ENCODE data around the gene OR52E4.

OR52E4 gene

DNA sequence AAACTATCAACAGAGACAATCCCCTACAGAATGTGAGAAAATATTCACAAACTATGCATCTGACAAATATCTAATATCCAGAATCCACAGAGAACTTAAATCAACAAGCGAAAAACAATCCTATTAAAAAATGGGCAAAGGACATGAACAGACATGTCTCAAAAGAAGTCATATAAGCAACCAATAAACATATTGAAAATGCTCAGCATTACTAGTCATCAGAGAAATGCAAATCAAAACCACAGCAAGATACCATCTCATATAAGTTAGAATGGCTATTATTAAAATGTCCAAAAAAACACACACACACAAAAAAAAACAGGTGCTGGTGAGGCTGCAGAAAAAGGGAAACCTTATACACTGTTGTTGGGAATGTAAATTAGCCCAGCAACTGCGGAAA is 14.6 kb upstream of the OR52E4 start:
- no peak for FAIRE-seq
- no peak for TF ChIP-seq PAX5 (IDR thresholded peaks at IDR 0.05; ENCODE audit: insufficient read depth, low read length, severe bottlenecking)
- DNase-seq (ENCODE audit: insufficient read length, low spot score): no peak

DNA sequence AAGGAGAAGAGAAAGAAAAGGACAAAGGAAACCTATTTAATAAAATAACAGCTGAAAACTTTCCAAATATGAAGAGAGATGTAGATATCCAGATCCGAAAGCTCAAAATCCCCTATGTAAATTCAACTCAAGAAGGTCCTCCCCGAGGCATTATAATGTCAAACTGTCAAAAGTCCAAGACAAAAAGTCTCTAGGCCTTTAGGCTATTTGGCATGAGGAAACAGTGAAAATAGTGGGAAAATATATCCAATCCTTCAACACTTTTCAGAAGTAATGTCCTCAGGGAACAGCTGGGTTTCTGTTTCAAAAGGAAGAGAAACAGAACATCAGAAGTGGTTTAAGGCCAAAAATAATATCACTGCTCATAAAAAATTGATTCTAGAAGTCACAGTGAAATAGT is 1.9 kb upstream of the OR52E4 start:
- FAIRE-seq (no peak), DNase-seq (ENCODE audit: insufficient read length, low spot score) (no peak)
- TF ChIP-seq SPI1 (IDR thresholded peaks at IDR 0.05; ENCODE audit: low read depth, low read length) (no peak), TAF1 (IDR thresholded peaks at IDR 0.05; ENCODE audit: low read depth, low read length) (no peak), PAX5 (IDR thresholded peaks at IDR 0.05; ENCODE audit: insufficient read depth, low read length, severe bottlenecking) (no peak), POU2F2 (IDR thresholded peaks at IDR 0.05; ENCODE audit: low read depth, low read length) (no peak), POLR2AphosphoS5 (IDR thresholded peaks at IDR 0.05; ENCODE audit: low read depth, low read length) (no peak), POLR2A (IDR thresholded peaks at IDR 0.05; ENCODE audit: low read depth, low read length) (no peak)

DNA sequence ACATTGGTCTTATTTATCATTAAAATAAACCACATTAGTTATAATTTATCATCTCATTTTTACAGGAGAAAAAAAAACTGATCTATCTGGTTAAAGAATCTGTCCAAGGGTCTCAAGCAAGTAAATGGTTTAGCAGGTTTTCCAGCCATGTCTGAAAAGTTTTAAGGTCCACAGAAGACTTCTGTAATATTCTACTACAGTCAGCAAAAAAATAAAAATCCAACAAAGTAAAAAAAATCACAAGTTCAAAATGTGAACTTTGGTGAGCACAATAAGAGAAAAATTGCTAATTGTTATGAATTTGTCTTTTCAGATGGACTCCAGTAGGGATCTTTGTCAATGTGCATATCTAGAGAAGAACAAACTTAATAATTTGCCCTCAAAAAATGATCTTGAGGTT is 1.3 kb downstream of the OR52E4 start:
- FAIRE-seq (no peak), DNase-seq (ENCODE audit: insufficient read length, low spot score) (no peak)
- no peak for TF ChIP-seq PAX5 (IDR thresholded peaks at IDR 0.05; ENCODE audit: insufficient read depth, low read length, severe bottlenecking)
- TF ChIP-seq POLR2A (IDR thresholded peaks at IDR 0.05; ENCODE audit: low read depth, low read length): no peak
- no peak for TF ChIP-seq SPI1 (IDR thresholded peaks at IDR 0.05; ENCODE audit: low read depth, low read length)

DNA sequence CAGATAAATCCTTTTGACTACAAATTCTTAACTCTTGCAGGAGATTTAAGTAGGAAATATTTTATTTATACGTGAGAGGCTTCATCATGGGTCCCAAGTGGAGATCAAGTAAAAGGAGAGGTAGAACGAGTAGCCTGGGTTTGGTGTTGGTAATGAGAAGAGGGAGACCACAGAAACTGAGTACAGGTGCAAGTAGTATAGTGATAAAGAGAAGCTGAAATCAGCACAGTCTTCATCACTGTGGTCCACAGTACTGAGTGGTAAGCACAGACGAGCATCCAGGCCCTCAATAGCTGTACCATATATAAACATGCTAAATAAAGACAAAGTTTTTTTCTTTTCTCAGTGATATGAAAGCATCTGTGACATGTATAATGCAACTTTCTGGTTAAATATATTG is 6.7 kb downstream of the OR52E4 start:
- FAIRE-seq (no peak), DNase-seq (ENCODE audit: insufficient read length, low spot score) (no peak)
- no peak for TF ChIP-seq PAX5 (IDR thresholded peaks at IDR 0.05; ENCODE audit: insufficient read depth, low read length, severe bottlenecking)
- TF ChIP-seq SPI1 (IDR thresholded peaks at IDR 0.05; ENCODE audit: low read depth, low read length): no peak
- TF ChIP-seq TAF1 (IDR thresholded peaks at IDR 0.05; ENCODE audit: low read depth, low read length): no peak
- TF ChIP-seq POLR2AphosphoS5 (IDR thresholded peaks at IDR 0.05; ENCODE audit: low read depth, low read length): no peak
- TF ChIP-seq POLR2A (IDR thresholded peaks at IDR 0.05; ENCODE audit: low read depth, low read length): no peak
- TF ChIP-seq POU2F2 (IDR thresholded peaks at IDR 0.05; ENCODE audit: low read depth, low read length): no peak

DNA sequence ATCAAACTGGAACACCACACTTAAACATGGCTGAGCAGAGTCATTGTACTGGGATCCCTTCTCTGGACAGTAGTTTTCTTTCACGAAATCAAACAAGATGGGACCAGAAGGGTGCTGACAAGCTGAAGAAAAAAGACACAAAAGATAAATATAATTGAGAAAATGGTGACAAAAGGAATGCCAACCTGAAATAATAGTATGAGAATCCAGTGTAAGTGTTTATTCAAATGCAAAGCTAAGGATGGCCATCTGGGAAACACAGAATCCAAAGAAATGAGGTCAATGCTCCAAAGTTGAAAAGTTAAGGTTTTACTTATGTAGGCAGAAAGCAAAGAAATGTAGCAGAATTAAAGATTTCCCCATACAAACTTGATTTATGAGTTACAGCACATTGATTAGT is 7.2 kb downstream of the OR52E4 start:
- FAIRE-seq (no peak), DNase-seq (ENCODE audit: insufficient read length, low spot score) (no peak)
- TF ChIP-seq POU2F2 (IDR thresholded peaks at IDR 0.05; ENCODE audit: low read depth, low read length) (no peak), PAX5 (IDR thresholded peaks at IDR 0.05; ENCODE audit: insufficient read depth, low read length, severe bottlenecking) (no peak), SPI1 (IDR thresholded peaks at IDR 0.05; ENCODE audit: low read depth, low read length) (no peak), POLR2AphosphoS5 (IDR thresholded peaks at IDR 0.05; ENCODE audit: low read depth, low read length) (no peak), POLR2A (IDR thresholded peaks at IDR 0.05; ENCODE audit: low read depth, low read length) (no peak), TAF1 (IDR thresholded peaks at IDR 0.05; ENCODE audit: low read depth, low read length) (no peak)

DNA sequence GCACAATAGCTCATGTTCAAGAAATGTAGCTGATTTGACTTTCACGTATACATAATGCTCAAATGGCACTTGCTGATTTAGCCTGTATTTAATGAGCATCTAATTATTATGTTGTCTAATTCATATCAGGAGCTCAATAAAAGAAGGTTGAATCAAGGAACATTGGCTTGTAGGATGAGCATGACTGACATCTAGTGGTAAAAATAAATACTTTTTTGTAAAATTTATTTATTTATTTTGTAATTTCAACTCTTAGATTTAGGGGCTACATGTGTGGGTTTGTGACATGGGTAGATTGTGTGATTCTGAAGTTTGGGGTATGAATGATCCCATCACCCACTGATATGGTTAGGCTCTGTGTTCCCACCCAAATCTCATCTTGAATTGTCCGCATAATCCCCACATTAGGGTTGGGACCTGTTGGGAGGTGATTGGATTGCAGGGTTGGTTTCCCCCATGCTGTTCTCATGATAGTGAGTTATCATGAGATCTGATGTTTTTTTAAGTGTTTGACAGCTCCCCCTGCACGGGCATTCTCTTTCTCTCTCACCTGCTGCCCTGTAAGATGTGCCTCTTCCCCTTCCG is 10.9 kb downstream of the OR52E4 start:
- TF ChIP-seq POLR2AphosphoS5 (IDR thresholded peaks at IDR 0.05; ENCODE audit: low read depth, low read length) (no peak), POLR2A (IDR thresholded peaks at IDR 0.05; ENCODE audit: low read depth, low read length) (no peak), POU2F2 (IDR thresholded peaks at IDR 0.05; ENCODE audit: low read depth, low read length) (no peak), SPI1 (IDR thresholded peaks at IDR 0.05; ENCODE audit: low read depth, low read length) (no peak), PAX5 (IDR thresholded peaks at IDR 0.05; ENCODE audit: insufficient read depth, low read length, severe bottlenecking) (no peak), TAF1 (IDR thresholded peaks at IDR 0.05; ENCODE audit: low read depth, low read length) (no peak)
- FAIRE-seq (no peak), DNase-seq (ENCODE audit: insufficient read length, low spot score) (no peak)

DNA sequence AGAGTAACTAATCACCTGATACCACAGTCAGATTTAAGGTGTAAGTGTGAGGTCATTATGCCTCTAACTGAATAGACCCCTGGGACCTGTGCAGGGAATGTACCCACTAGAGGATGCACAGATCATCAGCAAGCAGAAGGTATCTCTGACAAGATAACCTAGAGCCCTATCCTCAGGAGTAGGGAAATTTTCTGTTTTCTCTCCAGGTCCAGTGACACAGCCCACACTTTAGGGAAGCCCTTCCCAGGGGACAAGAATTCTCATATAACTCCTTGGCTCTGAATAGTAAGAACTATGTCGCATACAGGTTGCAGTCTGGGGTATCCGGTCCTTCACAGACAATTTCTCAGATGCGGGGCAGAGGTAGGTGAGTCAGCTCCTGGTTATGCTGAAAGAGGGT is 12.5 kb downstream of the OR52E4 start, which contains the start of gene OR52E5:
Gene OR52E5, plus strand, starts transcription at position 301 of the 400 bp plus-strand sequence. CDS start 7,569 bp downstream, outside the sequence.
- FAIRE-seq (no peak), DNase-seq (ENCODE audit: insufficient read length, low spot score) (no peak)
- TF ChIP-seq SPI1 (IDR thresholded peaks at IDR 0.05; ENCODE audit: low read depth, low read length): no peak
- TF ChIP-seq POU2F2 (IDR thresholded peaks at IDR 0.05; ENCODE audit: low read depth, low read length): no peak
- TF ChIP-seq PAX5 (IDR thresholded peaks at IDR 0.05; ENCODE audit: insufficient read depth, low read length, severe bottlenecking): no peak
- no peak for TF ChIP-seq TAF1 (IDR thresholded peaks at IDR 0.05; ENCODE audit: low read depth, low read length)
- TF ChIP-seq POLR2A (IDR thresholded peaks at IDR 0.05; ENCODE audit: low read depth, low read length): no peak
- TF ChIP-seq POLR2AphosphoS5 (IDR thresholded peaks at IDR 0.05; ENCODE audit: low read depth, low read length): no peak

DNA sequence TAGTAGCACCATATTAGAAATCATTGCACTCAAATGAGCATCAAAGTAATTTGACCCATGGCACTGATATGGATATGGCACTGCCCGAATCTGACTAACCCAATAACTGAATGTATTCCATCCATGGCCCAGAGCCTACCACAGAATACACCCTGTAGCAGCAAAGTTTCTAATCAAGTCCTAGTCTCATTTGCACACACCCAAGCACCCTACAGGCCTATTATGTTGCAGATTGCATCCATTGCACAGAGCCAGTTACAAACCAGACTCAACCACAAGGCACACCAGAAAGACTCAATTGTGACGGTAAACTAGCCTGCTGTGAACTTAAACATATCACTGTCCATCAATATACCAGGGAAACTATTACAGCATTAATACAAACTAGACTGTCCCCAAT is 19.1 kb downstream of the OR52E4 start:
- FAIRE-seq (no peak), DNase-seq (ENCODE audit: insufficient read length, low spot score) (no peak)
- TF ChIP-seq SPI1 (IDR thresholded peaks at IDR 0.05; ENCODE audit: low read depth, low read length) (no peak), POU2F2 (IDR thresholded peaks at IDR 0.05; ENCODE audit: low read depth, low read length) (no peak), POLR2AphosphoS5 (IDR thresholded peaks at IDR 0.05; ENCODE audit: low read depth, low read length) (no peak), PAX5 (IDR thresholded peaks at IDR 0.05; ENCODE audit: insufficient read depth, low read length, severe bottlenecking) (no peak), POLR2A (IDR thresholded peaks at IDR 0.05; ENCODE audit: low read depth, low read length) (no peak), TAF1 (IDR thresholded peaks at IDR 0.05; ENCODE audit: low read depth, low read length) (no peak)

DNA sequence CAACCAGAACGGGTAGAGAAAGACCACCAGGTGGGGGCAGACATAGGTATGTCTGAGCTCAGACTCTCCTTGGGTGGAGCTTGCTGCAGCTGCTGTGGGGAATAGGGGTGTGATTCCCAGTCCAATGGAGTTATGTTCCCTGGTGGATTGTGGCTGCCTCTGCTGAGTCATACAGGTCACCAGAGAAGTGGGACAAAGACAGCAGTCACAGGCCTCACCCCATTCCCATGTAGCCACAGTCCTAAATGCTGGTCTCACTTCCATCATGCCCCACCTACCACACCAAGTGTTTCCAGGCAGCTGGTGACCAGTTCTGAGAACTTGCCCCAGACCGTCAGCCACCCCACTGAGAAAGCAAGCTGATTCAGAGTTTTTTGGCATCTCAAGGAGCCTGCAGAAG is 30.1 kb downstream of the OR52E4 start:
- no peak for FAIRE-seq
- no peak for DNase-seq (ENCODE audit: insufficient read length, low spot score)
- TF ChIP-seq POLR2AphosphoS5 (IDR thresholded peaks at IDR 0.05; ENCODE audit: low read depth, low read length): no peak
- TF ChIP-seq PAX5 (IDR thresholded peaks at IDR 0.05; ENCODE audit: insufficient read depth, low read length, severe bottlenecking): no peak
- TF ChIP-seq SPI1 (IDR thresholded peaks at IDR 0.05; ENCODE audit: low read depth, low read length): no peak
- TF ChIP-seq POLR2A (IDR thresholded peaks at IDR 0.05; ENCODE audit: low read depth, low read length): no peak
- no peak for TF ChIP-seq TAF1 (IDR thresholded peaks at IDR 0.05; ENCODE audit: low read depth, low read length)
- no peak for TF ChIP-seq POU2F2 (IDR thresholded peaks at IDR 0.05; ENCODE audit: low read depth, low read length)

DNA sequence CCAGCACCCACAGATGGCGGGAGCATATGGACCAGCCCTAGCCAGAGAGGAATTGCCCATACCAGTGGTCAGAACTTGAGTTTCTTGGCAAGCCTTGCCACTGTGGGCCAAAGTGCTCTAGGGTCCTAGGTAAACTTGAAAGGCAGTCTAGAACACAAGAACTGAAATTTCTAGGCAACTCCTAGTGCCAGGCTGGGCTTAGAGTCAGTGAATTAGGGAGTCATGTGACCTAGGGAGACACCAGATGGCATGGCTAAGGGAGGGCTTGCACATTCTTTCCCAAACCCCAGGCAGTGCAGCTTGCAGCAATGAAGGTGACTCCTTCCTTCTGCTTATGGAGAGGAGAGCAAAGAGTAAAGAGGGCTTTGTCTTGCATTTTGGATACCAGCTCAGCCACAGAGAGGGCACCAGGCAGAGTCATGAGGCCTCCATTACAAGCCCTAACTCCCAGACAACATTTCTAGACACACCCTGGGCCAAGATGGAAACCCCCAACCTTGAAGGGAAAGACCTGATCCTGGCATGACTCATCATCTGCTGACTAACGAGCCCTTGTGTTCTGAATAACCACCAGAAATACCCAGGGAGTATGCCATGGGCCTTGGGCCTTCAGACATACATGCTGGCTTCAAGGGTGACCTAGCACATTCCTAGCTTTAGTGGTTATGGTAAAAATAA is 42.5 kb downstream of the OR52E4 start:
- DNase-seq (ENCODE audit: insufficient read length, low spot score) (no peak), FAIRE-seq (no peak)
- no peak for TF ChIP-seq POU2F2 (IDR thresholded peaks at IDR 0.05; ENCODE audit: low read depth, low read length)
- TF ChIP-seq POLR2AphosphoS5 (IDR thresholded peaks at IDR 0.05; ENCODE audit: low read depth, low read length): no peak
- TF ChIP-seq POLR2A (IDR thresholded peaks at IDR 0.05; ENCODE audit: low read depth, low read length): no peak
- TF ChIP-seq SPI1 (IDR thresholded peaks at IDR 0.05; ENCODE audit: low read depth, low read length): no peak
- TF ChIP-seq TAF1 (IDR thresholded peaks at IDR 0.05; ENCODE audit: low read depth, low read length): no peak
- no peak for TF ChIP-seq PAX5 (IDR thresholded peaks at IDR 0.05; ENCODE audit: insufficient read depth, low read length, severe bottlenecking)

All from GM12891 (cell line).